Nephron (organoid): ENCODE results near the gene MEGF9.

Experiments
- H3K27ac Mint-ChIP-seq, 3 experiments: 2 replicates each; pipeline ENCODE4 v1.8.0; 2020; ENCODE audit warnings: mixed read lengths in 3 of 3, mild to moderate bottlenecking in 2 of 3, moderate library complexity in 1 of 3
- H3K27me3 Mint-ChIP-seq: 2 replicates; pipeline ENCODE4 v1.8.0; 2021; ENCODE audit warnings: low read depth, mild to moderate bottlenecking, moderate library complexity, mixed read lengths
- H3K36me3 Mint-ChIP-seq: 2 replicates; pipeline ENCODE4 v1.8.0; 2020; ENCODE audit warnings: low read depth, mixed read lengths
- H3K4me1 Mint-ChIP-seq: 2 replicates; pipeline ENCODE4 v1.8.0; 2020; ENCODE audit warnings: mixed read lengths
- H3K4me3 Mint-ChIP-seq, 3 experiments: 2 replicates each; pipeline ENCODE4 v1.8.0; 2020; ENCODE audit warnings: mild to moderate bottlenecking in 3 of 3, mixed read lengths in 3 of 3, moderate library complexity in 2 of 3
- H3K9me3 Mint-ChIP-seq: 2 replicates; pipeline ENCODE4 v1.8.0; 2020; ENCODE audit warnings: mixed read lengths
- TF ChIP-seq, protein P1 (sequence below), 3 experiments: fragments of 200-600 bp; sonication (generic); IDR thresholded peaks; one replicate each; pipeline ENCODE4 v1.5.0; 2021; ENCODE audit warnings: antibody characterized with exemption in 3 of 3; ENCODE audit not compliant: unreplicated experiment in 3 of 3

MEGF9 gene

GRCh38 chr9:120676767-120677402, 37.4 kb downstream of the MEGF9 start:
- Mint-ChIP-seq H3K36me3 (peaks cover 10% of the 10 kb centered on the region), H3K4me1 (no peaks in the 10 kb centered on the region), H3K27ac (no peak overlapping the region), H3K9me3 (peaks cover 2% of the 10 kb centered on the region), H3K27me3 (no peaks in the 10 kb centered on the region), H3K4me3 (no peak overlapping the region)
- TF ChIP-seq, protein P1, sequence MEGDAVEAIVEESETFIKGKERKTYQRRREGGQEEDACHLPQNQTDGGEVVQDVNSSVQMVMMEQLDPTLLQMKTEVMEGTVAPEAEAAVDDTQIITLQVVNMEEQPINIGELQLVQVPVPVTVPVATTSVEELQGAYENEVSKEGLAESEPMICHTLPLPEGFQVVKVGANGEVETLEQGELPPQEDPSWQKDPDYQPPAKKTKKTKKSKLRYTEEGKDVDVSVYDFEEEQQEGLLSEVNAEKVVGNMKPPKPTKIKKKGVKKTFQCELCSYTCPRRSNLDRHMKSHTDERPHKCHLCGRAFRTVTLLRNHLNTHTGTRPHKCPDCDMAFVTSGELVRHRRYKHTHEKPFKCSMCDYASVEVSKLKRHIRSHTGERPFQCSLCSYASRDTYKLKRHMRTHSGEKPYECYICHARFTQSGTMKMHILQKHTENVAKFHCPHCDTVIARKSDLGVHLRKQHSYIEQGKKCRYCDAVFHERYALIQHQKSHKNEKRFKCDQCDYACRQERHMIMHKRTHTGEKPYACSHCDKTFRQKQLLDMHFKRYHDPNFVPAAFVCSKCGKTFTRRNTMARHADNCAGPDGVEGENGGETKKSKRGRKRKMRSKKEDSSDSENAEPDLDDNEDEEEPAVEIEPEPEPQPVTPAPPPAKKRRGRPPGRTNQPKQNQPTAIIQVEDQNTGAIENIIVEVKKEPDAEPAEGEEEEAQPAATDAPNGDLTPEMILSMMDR (IDR thresholded peaks at IDR 0.05; ENCODE audit: unreplicated experiment in 3 of 3) = no peak

- TF ChIP-seq, protein P1 (IDR thresholded peaks at IDR 0.05; ENCODE audit: unreplicated experiment in 3 of 3) = no peak
- H3K27me3 Mint-ChIP-seq = no peaks in the 10 kb centered on the region
- peaks cover 3% of the 10 kb centered on the region for H3K36me3 Mint-ChIP-seq
- no peak overlapping the region for H3K4me3 Mint-ChIP-seq
- H3K9me3 Mint-ChIP-seq = peaks cover 3% of the 10 kb centered on the region
- H3K27ac Mint-ChIP-seq = peak overlapping the region in 2 of 3 experiments; percentile 32 to 59
- peaks cover 20% of the 10 kb centered on the region for H3K4me1 Mint-ChIP-seq
These were observed 45.9 kb downstream of the MEGF9 start for GRCh38 chr9:120668399-120668798.

DNA sequence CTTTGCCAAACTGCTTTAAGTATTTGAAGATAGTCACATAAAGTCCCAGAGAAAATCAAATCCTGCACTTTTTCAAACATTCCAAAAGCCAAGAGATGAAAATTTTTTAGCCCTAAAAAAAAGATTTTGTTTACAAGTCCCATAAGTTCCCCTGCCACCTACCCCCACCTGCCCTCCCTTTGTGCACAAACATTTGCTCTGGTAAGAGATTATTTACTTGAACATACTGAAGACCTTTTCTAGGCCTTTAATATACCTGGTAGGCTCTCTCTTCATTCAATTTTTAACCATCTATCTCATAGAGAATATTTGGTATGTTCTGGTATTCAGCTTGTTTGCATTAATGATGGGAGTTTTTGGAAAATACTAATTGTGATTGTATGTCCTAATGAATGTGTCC, 50.3 kb downstream of the MEGF9 start:
- H3K4me3 Mint-ChIP-seq = no peak overlapping the region
- peaks cover 25% of the 10 kb centered on the region for H3K4me1 Mint-ChIP-seq
- TF ChIP-seq, protein P1 (IDR thresholded peaks at IDR 0.05; ENCODE audit: unreplicated experiment in 3 of 3) = no peak
- H3K27me3 Mint-ChIP-seq = no peaks in the 10 kb centered on the region
- no peaks in the 10 kb centered on the region for H3K36me3 Mint-ChIP-seq
- peaks cover 3% of the 10 kb centered on the region for H3K9me3 Mint-ChIP-seq
- peak overlapping the region in 1 of 3 experiments; percentile 46 for H3K27ac Mint-ChIP-seq

- no peak overlapping the region for H3K4me3 Mint-ChIP-seq
- H3K4me1 Mint-ChIP-seq = peaks cover 20% of the 10 kb centered on the region
- no peaks in the 10 kb centered on the region for H3K27me3 Mint-ChIP-seq
- H3K27ac Mint-ChIP-seq = no peak overlapping the region
- TF ChIP-seq, protein P1 (IDR thresholded peaks at IDR 0.05; ENCODE audit: unreplicated experiment in 3 of 3) = no peak
- no peaks in the 10 kb centered on the region for H3K36me3 Mint-ChIP-seq
- peaks cover 3% of the 10 kb centered on the region for H3K9me3 Mint-ChIP-seq
These were observed 50.9 kb downstream of the MEGF9 start for GRCh38 chr9:120663380-120663779.

DNA sequence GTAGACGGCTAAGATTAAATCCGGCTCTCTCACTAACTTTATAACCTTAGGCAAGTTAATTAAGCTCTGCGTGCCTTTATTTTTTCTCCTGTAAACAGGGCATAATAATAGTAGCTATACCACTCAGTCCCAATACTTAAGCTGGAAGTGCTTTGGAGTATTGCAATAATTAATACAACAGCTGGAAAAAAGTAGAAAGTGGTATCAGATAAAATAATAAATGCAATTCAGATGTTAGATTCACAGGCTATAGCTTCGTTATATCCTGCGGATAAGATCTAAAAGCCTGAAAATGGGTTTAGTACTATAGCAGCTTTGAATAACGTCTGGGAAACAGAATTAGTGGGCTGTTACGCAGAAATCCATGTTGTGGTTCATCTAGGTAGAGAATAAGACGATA, 51.8 kb downstream of the MEGF9 start:
- Mint-ChIP-seq H3K9me3 (peaks cover 3% of the 10 kb centered on the region), H3K36me3 (no peaks in the 10 kb centered on the region), H3K27ac (no peak overlapping the region), H3K4me3 (no peak overlapping the region), H3K27me3 (no peaks in the 10 kb centered on the region), H3K4me1 (peaks cover 19% of the 10 kb centered on the region)
- TF ChIP-seq, protein P1 (IDR thresholded peaks at IDR 0.05; ENCODE audit: unreplicated experiment in 3 of 3) = no peak

GRCh38 chr9:120659676-120660075, 54.6 kb downstream of the MEGF9 start:
- Mint-ChIP-seq H3K27ac (no peak overlapping the region), H3K4me1 (peaks cover 17% of the 10 kb centered on the region), H3K4me3 (no peak overlapping the region), H3K36me3 (no peaks in the 10 kb centered on the region), H3K9me3 (no peaks in the 10 kb centered on the region), H3K27me3 (no peaks in the 10 kb centered on the region)
- TF ChIP-seq, protein P1 (IDR thresholded peaks at IDR 0.05; ENCODE audit: unreplicated experiment in 3 of 3) = no peak
